Ishikawa (cell line): Measurements from ENCODE around the gene BICDL2.

Experiments
- CEBPB ChIP-seq: IDR thresholded peaks from 2 replicates; pipeline ENCODE4 v1.6.1; 2012
- CREB1 ChIP-seq: IDR thresholded peaks from 2 replicates; pipeline ENCODE4 v1.6.1; 2012; ENCODE audit warnings: low read depth
- EGR1 ChIP-seq: IDR thresholded peaks from 2 replicates; pipeline ENCODE4 v1.6.1; 2012
- EP300 ChIP-seq: IDR thresholded peaks from 2 replicates; pipeline ENCODE4 v1.6.1; 2012; ENCODE audit warnings: borderline replicate concordance
- FOXM1 ChIP-seq: IDR thresholded peaks from 2 replicates; pipeline ENCODE4 v1.6.1; 2012; ENCODE audit warnings: low read depth, borderline replicate concordance
- MAX ChIP-seq: IDR thresholded peaks from 2 replicates; pipeline ENCODE4 v1.6.1; 2012
- NFIC ChIP-seq: IDR thresholded peaks from 2 replicates; pipeline ENCODE4 v1.6.1; 2012
- RAD21 ChIP-seq: IDR thresholded peaks from 2 replicates; pipeline ENCODE4 v1.6.1; 2012; ENCODE audit warnings: low read depth
- TAF1 ChIP-seq: IDR thresholded peaks from 2 replicates; pipeline ENCODE4 v1.6.1; 2012; ENCODE audit warnings: low read depth, mild to moderate bottlenecking
- TCF12 ChIP-seq: IDR thresholded peaks from 2 replicates; pipeline ENCODE4 v1.6.1; 2012; ENCODE audit warnings: low read depth
- TEAD4 ChIP-seq: IDR thresholded peaks from 2 replicates; pipeline ENCODE4 v1.6.1; 2012
- YY1 ChIP-seq: IDR thresholded peaks from 2 replicates; pipeline ENCODE4 v1.6.1; 2012; ENCODE audit warnings: low read depth
- ZBTB7A ChIP-seq: IDR thresholded peaks from 2 replicates; pipeline ENCODE4 v1.6.1; 2012; ENCODE audit warnings: low read depth
- TF ChIP-seq, protein P1 (sequence below): IDR thresholded peaks from 2 replicates; pipeline ENCODE4 v1.6.1; 2012
- TF ChIP-seq, protein P2 (sequence below): IDR thresholded peaks from 2 replicates; pipeline ENCODE4 v1.6.1; 2012; ENCODE audit warnings: low read depth, mild to moderate bottlenecking

Gene BICDL2

DNA sequence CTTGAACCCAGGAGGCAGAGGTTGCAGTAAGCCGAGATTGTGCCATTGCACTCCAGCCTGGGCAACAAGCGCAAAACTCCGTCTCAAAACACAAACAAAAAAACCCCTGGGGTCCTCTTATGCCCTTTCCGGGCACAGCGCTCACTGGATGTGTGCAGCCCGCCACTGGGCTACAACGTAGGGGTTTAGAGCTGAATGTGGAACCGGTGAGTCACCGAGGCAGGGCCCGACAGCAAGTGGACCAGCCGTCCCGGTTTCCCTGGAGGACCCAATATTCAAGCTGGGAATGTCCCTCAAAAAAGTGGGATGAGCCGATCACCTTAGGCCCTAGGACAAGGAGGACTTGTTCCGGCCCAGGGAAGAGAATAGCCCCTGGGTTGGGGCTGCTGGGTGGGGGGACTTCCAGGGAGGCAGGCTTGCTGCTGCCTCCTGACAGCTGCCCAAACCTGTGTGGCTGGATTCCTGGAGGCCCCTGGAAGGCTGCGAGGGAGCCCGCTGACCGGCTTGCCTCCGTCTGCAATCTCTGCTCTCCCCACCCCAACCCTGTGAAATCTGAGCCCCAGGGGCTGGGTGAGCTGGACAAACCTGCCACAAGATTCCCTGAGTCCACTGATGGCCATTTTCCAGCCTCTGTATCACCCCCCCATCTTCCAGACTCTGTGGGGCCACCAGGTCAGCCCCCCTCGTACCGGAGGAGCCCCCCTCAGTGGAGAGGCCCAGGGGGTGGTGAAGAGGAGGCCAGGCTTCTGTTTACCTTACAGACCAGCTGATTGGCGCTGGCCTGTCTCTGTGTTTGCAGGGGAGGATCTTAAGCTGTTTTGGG, 27.0 kb downstream of the BICDL2 start:
- TF ChIP-seq CEBPB (peak; percentile 35; the same call in 1 of the 2 replicates), TEAD4 (peak; percentile 96), YY1 (peak; percentile 67), RAD21 (no peak), ZBTB7A (peak; percentile 97), NFIC (peak; percentile 86), TCF12 (peak; percentile 95), CREB1 (0 out of 2 replicates have a peak, but pooled peaks have one; percentile 17), EP300 (peak; percentile 89), FOXM1 (peak; percentile 69; the same call in 1 of the 2 replicates), EGR1 (no peak; the same call in 1 of the 2 replicates), MAX (peak; percentile 73), TAF1 (0 out of 2 replicates have a peak, but pooled peaks have one; percentile 23)
- TF ChIP-seq, protein P1, sequence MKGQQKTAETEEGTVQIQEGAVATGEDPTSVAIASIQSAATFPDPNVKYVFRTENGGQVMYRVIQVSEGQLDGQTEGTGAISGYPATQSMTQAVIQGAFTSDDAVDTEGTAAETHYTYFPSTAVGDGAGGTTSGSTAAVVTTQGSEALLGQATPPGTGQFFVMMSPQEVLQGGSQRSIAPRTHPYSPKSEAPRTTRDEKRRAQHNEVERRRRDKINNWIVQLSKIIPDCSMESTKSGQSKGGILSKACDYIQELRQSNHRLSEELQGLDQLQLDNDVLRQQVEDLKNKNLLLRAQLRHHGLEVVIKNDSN, result peak; percentile 27; the same call in 1 of the 2 replicates
- TF ChIP-seq, protein P2, sequence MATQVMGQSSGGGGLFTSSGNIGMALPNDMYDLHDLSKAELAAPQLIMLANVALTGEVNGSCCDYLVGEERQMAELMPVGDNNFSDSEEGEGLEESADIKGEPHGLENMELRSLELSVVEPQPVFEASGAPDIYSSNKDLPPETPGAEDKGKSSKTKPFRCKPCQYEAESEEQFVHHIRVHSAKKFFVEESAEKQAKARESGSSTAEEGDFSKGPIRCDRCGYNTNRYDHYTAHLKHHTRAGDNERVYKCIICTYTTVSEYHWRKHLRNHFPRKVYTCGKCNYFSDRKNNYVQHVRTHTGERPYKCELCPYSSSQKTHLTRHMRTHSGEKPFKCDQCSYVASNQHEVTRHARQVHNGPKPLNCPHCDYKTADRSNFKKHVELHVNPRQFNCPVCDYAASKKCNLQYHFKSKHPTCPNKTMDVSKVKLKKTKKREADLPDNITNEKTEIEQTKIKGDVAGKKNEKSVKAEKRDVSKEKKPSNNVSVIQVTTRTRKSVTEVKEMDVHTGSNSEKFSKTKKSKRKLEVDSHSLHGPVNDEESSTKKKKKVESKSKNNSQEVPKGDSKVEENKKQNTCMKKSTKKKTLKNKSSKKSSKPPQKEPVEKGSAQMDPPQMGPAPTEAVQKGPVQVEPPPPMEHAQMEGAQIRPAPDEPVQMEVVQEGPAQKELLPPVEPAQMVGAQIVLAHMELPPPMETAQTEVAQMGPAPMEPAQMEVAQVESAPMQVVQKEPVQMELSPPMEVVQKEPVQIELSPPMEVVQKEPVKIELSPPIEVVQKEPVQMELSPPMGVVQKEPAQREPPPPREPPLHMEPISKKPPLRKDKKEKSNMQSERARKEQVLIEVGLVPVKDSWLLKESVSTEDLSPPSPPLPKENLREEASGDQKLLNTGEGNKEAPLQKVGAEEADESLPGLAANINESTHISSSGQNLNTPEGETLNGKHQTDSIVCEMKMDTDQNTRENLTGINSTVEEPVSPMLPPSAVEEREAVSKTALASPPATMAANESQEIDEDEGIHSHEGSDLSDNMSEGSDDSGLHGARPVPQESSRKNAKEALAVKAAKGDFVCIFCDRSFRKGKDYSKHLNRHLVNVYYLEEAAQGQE, result no peak

- TF ChIP-seq TAF1, result no peak
- no peak for TF ChIP-seq EP300
- TF ChIP-seq YY1, result no peak
- no peak for TF ChIP-seq CREB1
Measured at GRCh38 chr16:3008690-3009037, 28.1 kb downstream of the BICDL2 start.

- TF ChIP-seq MAX, result no peak
- no peak for TF ChIP-seq NFIC
- no peak for TF ChIP-seq EP300
- no peak for TF ChIP-seq YY1
- no peak for TF ChIP-seq TAF1
- no peak for TF ChIP-seq CREB1
- TF ChIP-seq ZBTB7A, result no peak
- TF ChIP-seq, protein P1, result no peak
- no peak for TF ChIP-seq TCF12
- TF ChIP-seq EGR1, result no peak
- TF ChIP-seq FOXM1, result no peak
- TF ChIP-seq CEBPB, result no peak
- TF ChIP-seq, protein P2, result no peak
Measured at GRCh38 chr16:3007957-3008689, 28.6 kb downstream of the BICDL2 start.

DNA sequence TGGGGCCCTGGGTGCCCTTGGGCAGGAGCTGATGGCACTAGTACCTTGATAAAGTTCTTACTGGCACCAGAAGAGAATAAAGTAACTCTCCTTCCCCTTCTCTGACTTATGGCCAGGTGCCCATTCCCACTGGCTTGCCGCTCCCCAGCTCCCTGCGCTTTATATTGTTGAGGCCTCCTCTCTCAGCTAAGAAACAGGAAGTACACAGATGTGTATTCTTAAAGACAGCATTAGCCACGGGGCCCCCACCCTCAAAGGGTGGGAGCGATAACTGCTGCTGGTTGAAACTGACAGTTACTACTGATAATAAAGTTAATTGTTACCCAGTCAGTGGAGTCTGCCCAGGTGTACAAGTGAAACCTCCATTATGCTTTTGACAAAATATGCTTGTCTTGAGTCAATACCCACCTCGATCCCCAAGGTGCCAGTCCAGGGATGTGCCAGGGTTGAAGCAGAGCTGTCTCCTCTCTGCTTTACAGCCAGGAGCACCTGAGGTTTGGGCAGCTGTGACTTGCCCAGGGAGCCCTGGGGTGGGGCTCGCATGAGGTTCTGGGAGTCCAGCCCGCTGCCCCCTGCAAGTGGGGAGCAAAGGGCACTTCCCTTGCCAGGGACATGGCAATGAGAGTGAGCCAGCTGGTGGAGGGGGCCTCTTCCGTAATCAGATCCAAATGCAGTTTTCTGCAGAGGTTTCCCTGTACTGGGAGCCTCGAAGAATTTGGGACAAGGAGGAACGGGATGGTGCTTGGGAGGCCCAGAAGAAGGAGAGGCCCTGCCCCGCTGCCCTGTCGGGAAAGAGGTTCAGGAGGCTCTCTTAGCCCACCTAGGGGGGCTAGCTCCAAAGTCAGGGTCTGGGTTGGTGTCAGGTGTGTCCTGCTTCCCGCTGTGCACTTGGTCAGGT, 29.4 kb downstream of the BICDL2 start:
- TF ChIP-seq MAX (no peak), CEBPB (no peak), ZBTB7A (no peak), TCF12 (no peak), TEAD4 (no peak), EP300 (no peak), CREB1 (no peak), TAF1 (no peak), RAD21 (no peak), EGR1 (no peak), NFIC (no peak)
- TF ChIP-seq, protein P1, result no peak
- TF ChIP-seq, protein P2, result no peak
